ENCODE data around the gene MAPK8IP3. TPM values are rescaled to one million over a fixed set of nuclear protein-coding genes. Genes with fewer than 3 reads are reported as not detected.

The MAPK8IP3 gene
- total and polyA plus RNA-seq, 2 donors from 2014 or later, result 10.6 to 67.7 TPM

DNA sequence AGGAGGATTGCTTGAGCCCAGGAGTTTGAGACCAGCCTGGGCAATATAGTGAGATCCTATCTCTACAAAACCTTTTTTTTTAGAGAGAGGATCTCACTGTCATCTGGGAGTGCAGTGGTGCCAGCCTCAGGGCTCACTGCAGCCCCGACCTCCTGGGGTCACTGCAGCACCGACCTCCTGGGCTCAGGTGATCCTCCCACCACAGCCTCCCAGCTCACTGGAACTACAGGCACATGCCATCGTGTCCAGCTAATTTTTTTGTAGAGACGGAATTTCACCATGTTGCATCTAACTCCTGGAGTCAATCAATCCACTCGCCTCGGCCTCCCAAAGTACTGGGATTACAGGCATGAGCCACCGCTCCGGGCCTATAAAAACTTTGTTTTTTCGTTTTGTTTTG lies 15.4 kb downstream of the MAPK8IP3 start:
- DNase-seq (no peak), FAIRE-seq (no peak)
- Histone ChIP-seq H3K9ac (ENCODE audit: low read length in 3 of 3) (no peak overlapping the region), H3K4me3 (ENCODE audit: low read length in 3 of 3) (no peak overlapping the region), H3K27ac (ENCODE audit: low read depth in 2 of 2, low read length in 2 of 2) (no peak overlapping the region), H3K36me3 (ENCODE audit: control insufficient read depth in 2 of 3, insufficient read depth in 3 of 3, low read length in 3 of 3) (peaks cover 0 to 7% (median 5%) of the 10 kb centered on the region in 3 donors), H3K9me3 (ENCODE audit: control insufficient read depth in 2 of 3, insufficient read depth in 1 of 3, low read length in 3 of 3) (no peaks in the 10 kb centered on the region), H3K27me3 (ENCODE audit: control insufficient read depth, insufficient read depth, low read length) (no peaks in the 10 kb centered on the region), H3K4me1 (ENCODE audit: control insufficient read depth in 2 of 3, insufficient read depth in 2 of 3, low read depth in 1 of 3, low read length in 3 of 3) (peaks cover 0 to 2% (median 0%) of the 10 kb centered on the region in 3 donors)
- intact Hi-C loops (cut with DNase I), result no loop called here
- TF ChIP-seq, protein P1, sequence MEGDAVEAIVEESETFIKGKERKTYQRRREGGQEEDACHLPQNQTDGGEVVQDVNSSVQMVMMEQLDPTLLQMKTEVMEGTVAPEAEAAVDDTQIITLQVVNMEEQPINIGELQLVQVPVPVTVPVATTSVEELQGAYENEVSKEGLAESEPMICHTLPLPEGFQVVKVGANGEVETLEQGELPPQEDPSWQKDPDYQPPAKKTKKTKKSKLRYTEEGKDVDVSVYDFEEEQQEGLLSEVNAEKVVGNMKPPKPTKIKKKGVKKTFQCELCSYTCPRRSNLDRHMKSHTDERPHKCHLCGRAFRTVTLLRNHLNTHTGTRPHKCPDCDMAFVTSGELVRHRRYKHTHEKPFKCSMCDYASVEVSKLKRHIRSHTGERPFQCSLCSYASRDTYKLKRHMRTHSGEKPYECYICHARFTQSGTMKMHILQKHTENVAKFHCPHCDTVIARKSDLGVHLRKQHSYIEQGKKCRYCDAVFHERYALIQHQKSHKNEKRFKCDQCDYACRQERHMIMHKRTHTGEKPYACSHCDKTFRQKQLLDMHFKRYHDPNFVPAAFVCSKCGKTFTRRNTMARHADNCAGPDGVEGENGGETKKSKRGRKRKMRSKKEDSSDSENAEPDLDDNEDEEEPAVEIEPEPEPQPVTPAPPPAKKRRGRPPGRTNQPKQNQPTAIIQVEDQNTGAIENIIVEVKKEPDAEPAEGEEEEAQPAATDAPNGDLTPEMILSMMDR (IDR thresholded peaks at IDR 0.05; ENCODE audit: borderline replicate concordance, extremely low read depth, insufficient read depth), result no peak

DNA sequence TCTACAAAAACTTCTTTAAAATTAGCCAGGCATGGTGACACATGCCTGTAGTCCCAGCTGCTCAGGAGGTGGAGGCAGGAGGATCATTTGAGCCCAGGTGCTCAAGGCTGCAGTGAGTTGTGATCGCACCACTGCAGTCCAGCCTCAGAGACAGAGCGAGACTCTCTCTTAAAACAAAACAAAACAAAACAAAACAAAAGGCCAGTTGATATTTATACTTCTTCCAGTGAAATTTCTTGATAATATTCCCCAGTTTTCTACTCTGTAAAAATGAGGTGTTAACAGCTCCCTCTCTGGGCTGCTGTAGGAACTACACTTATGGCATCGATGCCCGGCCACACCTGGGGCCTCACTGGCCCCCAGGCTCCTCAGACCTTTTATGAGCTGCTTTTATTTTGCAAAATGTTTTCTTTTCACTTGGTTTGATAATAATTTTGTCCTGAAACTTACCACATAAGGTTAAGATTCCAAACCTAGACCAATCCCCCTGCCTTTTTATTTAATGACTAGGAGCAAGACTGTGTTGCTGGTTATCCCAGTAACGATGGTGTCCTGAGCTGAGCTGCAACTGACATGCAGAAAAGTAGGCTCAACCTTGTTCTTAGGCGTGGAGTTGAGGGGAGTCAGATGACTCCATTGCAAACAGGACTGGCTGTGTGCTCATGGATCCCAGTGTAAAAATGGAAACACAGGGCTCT lies 17.6 kb downstream of the MAPK8IP3 start:
- H3K36me3 ChIP-seq (ENCODE audit: control insufficient read depth in 2 of 3, insufficient read depth in 3 of 3, low read length in 3 of 3), result peaks cover 3 to 10% (median 7%) of the 10 kb centered on the region in 3 donors
- peak in 2 of 5 donors; percentile 37 to 38 for DNase-seq
- no peak for FAIRE-seq

DNA sequence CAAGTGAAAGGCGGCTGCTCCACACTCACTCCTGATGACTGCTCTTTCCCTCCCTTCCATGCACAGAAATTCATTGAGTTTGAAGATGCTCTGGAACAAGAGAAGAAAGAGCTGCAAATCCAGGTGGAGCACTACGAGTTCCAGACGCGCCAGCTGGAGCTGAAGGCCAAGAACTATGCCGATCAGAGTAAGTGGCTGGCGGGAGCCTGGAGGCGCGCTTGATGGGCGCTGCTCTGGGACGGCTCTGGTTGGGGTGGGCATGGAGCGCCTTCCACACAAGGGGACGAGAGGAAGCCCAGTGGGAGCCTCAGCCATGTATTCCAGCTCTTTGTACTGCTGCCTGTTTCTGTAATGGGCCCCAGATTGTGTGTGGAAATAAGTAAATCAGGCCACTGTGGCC lies 18.5 kb downstream of the MAPK8IP3 start:
- intact Hi-C loops (cut with DNase I), result no loop called here
- DNase-seq (no peak), FAIRE-seq (no peak)
- H3K9me3 ChIP-seq (ENCODE audit: control insufficient read depth in 2 of 3, insufficient read depth in 1 of 3, low read length in 3 of 3), result no peaks in the 10 kb centered on the region
- no peaks in the 10 kb centered on the region for H3K27me3 ChIP-seq (ENCODE audit: control insufficient read depth, insufficient read depth, low read length)
- H3K27ac ChIP-seq (ENCODE audit: low read depth in 2 of 2, low read length in 2 of 2), result no peak overlapping the region
- H3K36me3 ChIP-seq (ENCODE audit: control insufficient read depth in 2 of 3, insufficient read depth in 3 of 3, low read length in 3 of 3), result peaks cover 3 to 12% (median 7%) of the 10 kb centered on the region in 3 donors
- no peak overlapping the region for H3K9ac ChIP-seq (ENCODE audit: low read length in 3 of 3)
- peaks cover 0 to 2% (median 0%) of the 10 kb centered on the region in 3 donors for H3K4me1 ChIP-seq (ENCODE audit: control insufficient read depth in 2 of 3, insufficient read depth in 2 of 3, low read depth in 1 of 3, low read length in 3 of 3)
- TF ChIP-seq, protein P1 (IDR thresholded peaks at IDR 0.05; ENCODE audit: borderline replicate concordance, extremely low read depth, insufficient read depth), result no peak
- H3K4me3 ChIP-seq (ENCODE audit: low read length in 3 of 3), result no peak overlapping the region

More for the DNA sequence above, 17.6 kb downstream of the MAPK8IP3 start:
- no peak overlapping the region for H3K4me3 ChIP-seq (ENCODE audit: low read length in 3 of 3)
- peaks cover 0 to 2% (median 0%) of the 10 kb centered on the region in 3 donors for H3K4me1 ChIP-seq (ENCODE audit: control insufficient read depth in 2 of 3, insufficient read depth in 2 of 3, low read depth in 1 of 3, low read length in 3 of 3)
- H3K27me3 ChIP-seq (ENCODE audit: control insufficient read depth, insufficient read depth, low read length), result no peaks in the 10 kb centered on the region
- H3K27ac ChIP-seq (ENCODE audit: low read depth in 2 of 2, low read length in 2 of 2), result no peak overlapping the region
- no peak overlapping the region for H3K9ac ChIP-seq (ENCODE audit: low read length in 3 of 3)
- H3K9me3 ChIP-seq (ENCODE audit: control insufficient read depth in 2 of 3, insufficient read depth in 1 of 3, low read length in 3 of 3), result no peaks in the 10 kb centered on the region
- TF ChIP-seq, protein P1 (IDR thresholded peaks at IDR 0.05; ENCODE audit: borderline replicate concordance, extremely low read depth, insufficient read depth), result peak; percentile 66
- intact Hi-C loops (cut with DNase I), result no loop called here

Measured in kidney (tissue), 14 donors.